K562 (cell line): ENCODE data around the gene SOCS3. TPM values are rescaled to one million over a fixed set of nuclear protein-coding genes. Genes with fewer than 3 reads are reported as not detected.

Source experiments
- ADNP ChIP-seq: fragments of 200-800 bp; sonication (Bioruptor generic); IDR thresholded peaks from 2 replicates; pipeline ENCODE4 v1.6.1; 2016; ENCODE audit warnings: missing genetic modification characterization, missing compliant biosample characterization
- CCAR2 ChIP-seq: fragments of 200-400 bp; formaldehyde crosslinking; IDR thresholded peaks from 2 replicates; pipeline ENCODE4 v1.6.1; 2017; ENCODE audit warnings: mild to moderate bottlenecking, low read depth, low read length
- HEY1 ChIP-seq: fragments of 250-450 bp; sonication (Bioruptor Pico); IDR thresholded peaks from 2 replicates; pipeline ENCODE4 v1.5.0; 2020; ENCODE audit warnings: mild to moderate bottlenecking, moderate library complexity, borderline replicate concordance
- HMBOX1 ChIP-seq: sonication (generic); IDR thresholded peaks from 2 replicates; pipeline ENCODE4 v1.6.1; 2016
- HNRNPLL ChIP-seq: fragments of 200-400 bp; formaldehyde crosslinking; IDR thresholded peaks from 2 replicates; pipeline ENCODE4 v1.6.1; 2017; ENCODE audit warnings: low read length, low read depth, mild to moderate bottlenecking; ENCODE audit not compliant: poor library complexity, severe bottlenecking
- NCOA6 ChIP-seq: fragments of 450-650 bp; IDR thresholded peaks from 2 replicates; pipeline ENCODE4 v1.6.1; 2017; ENCODE audit warnings: mild to moderate bottlenecking
- NFYB ChIP-seq: IDR thresholded peaks from 2 replicates; pipeline ENCODE4 v1.6.1; 2011; ENCODE audit warnings: mild to moderate bottlenecking, moderate library complexity; ENCODE audit not compliant: insufficient read length; ENCODE audit errors: extremely low read depth
- NR3C1 ChIP-seq: sonication (generic); formaldehyde crosslinking; IDR thresholded peaks from 2 replicates; pipeline ENCODE4 v1.8.1; 2022; ENCODE audit warnings: missing genetic modification reagents
- PCBP1 ChIP-seq: fragments of 200-400 bp; formaldehyde crosslinking; IDR thresholded peaks from 2 replicates; pipeline ENCODE4 v1.6.1; 2018; ENCODE audit warnings: mild to moderate bottlenecking, low read depth, low read length; ENCODE audit not compliant: poor library complexity, severe bottlenecking
- PRMT5 ChIP-seq: sonication (generic); formaldehyde crosslinking; IDR thresholded peaks from 2 replicates; pipeline ENCODE4 v1.5.0; 2020; ENCODE audit warnings: missing genetic modification reagents
- PTTG1 ChIP-seq: fragments of 450-650 bp; IDR thresholded peaks from 2 replicates; pipeline ENCODE4 v1.6.1; 2016; ENCODE audit warnings: low read depth, mild to moderate bottlenecking, missing genetic modification characterization, missing compliant biosample characterization
- SETDB1 ChIP-seq: IDR thresholded peaks from one replicate; pipeline ENCODE4 v1.6.1; 2012; ENCODE audit warnings: low read length, control low read depth, inconsistent platforms
- SMAD1 ChIP-seq: fragments of 150-350 bp; IDR thresholded peaks from 2 replicates; pipeline ENCODE4 v1.6.1; 2014; ENCODE audit warnings: low read length, low read depth; ENCODE audit not compliant: partially characterized antibody
- TFAM ChIP-seq: fragments of 250-450 bp; sonication (Bioruptor Pico); conservative IDR thresholded peaks from 2 replicates; pipeline ENCODE4 v1.5.0; 2021; ENCODE audit warnings: mild to moderate bottlenecking, moderate library complexity
- THRAP3 ChIP-seq: fragments of 450-650 bp; IDR thresholded peaks from 2 replicates; pipeline ENCODE4 v1.6.1; 2016; ENCODE audit warnings: mild to moderate bottlenecking, inconsistent platforms, borderline replicate concordance
- ZNF584 ChIP-seq: fragments of 200-800 bp; sonication (Bioruptor generic); IDR thresholded peaks from 2 replicates; pipeline ENCODE4 v1.6.1; 2016; ENCODE audit warnings: low read depth, mild to moderate bottlenecking, missing genetic modification characterization, missing compliant biosample characterization
- ZNF592 ChIP-seq: fragments of 450-650 bp; IDR thresholded peaks from 2 replicates; pipeline ENCODE4 v1.6.1; 2017; ENCODE audit warnings: antibody characterized with exemption, mild to moderate bottlenecking
- ZNF785 ChIP-seq: fragments of 250-450 bp; sonication (Bioruptor Pico); IDR thresholded peaks from 2 replicates; pipeline ENCODE4 v1.4.0; 2020; ENCODE audit warnings: mild to moderate bottlenecking
- ZSCAN32 ChIP-seq: fragments of 450-650 bp; formaldehyde crosslinking; IDR thresholded peaks from 2 replicates; pipeline ENCODE4 v1.4.0; 2020; ENCODE audit warnings: mild to moderate bottlenecking, moderate library complexity
- polyA plus RNA-seq, 8 experiments: library from polyadenylated mRNA; depleted of rRNA in 4 of 8; stranded (reverse) in 5 of 8; unstranded in 3 of 8; fragments of >200 nt; fragmentation: Nextera tagmentation in 2 of 8; fragmentation: Illumina TruSeq in 1 of 8; extraction: Ambion mirVana in 2 of 8; extraction: Trizol in 1 of 8; gene quantifications; 2 replicates each; pipeline versions ENCODE4 v1.2.1 to v1.2.3, GENCODE V29; 2011 to 2014; ENCODE audit warnings: inconsistent platforms in 1 of 8, missing spikeins in 1 of 8
- total RNA-seq, 7 experiments: library from RNA; depleted of rRNA in 6 of 7; stranded (reverse); fragments of >200 nt in 6 of 7; fragmentation: Illumina TruSeq in 2 of 7; extraction: Trizol in 2 of 7; gene quantifications; 2 replicates each; pipeline versions ENCODE4 v1.2.1 to v1.2.3, GENCODE V29; 2011 to 2021; ENCODE audit warnings: low replicate concordance in 1 of 7
- TF ChIP-seq, protein P1 (sequence below): sonication (generic); formaldehyde crosslinking; IDR thresholded peaks from 2 replicates; pipeline ENCODE4 v1.8.0; 2023; ENCODE audit warnings: missing genetic modification reagents, mild to moderate bottlenecking, borderline replicate concordance

SOCS3 gene
- total and polyA plus RNA-seq, 9 of the 15 experiments (the other 6 are each of a cell fraction or from before 2014, with no cell fraction given) = 0.56 to 38.9 (median 13.7) TPM

DNA sequence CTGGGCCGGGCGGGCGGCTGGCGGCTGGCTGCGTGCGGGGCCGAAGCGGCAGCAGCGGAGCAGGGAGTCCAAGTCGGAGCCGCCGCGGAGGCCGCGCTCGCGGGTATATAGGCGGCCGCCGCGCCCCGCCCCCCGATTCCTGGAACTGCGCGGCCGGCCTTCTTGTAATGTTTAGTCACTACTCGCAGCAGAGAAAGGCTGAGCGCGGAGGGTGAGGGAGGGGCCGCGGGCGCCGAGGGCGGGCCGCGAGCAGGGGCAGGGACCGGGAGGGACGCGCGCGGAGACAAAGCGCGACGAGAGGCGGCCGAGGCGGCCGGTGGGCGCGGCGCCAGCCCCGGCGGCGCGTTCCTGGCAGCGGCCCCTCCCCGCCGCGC lies at the start of gene SOCS3 (continued):
- TF ChIP-seq, protein P1, sequence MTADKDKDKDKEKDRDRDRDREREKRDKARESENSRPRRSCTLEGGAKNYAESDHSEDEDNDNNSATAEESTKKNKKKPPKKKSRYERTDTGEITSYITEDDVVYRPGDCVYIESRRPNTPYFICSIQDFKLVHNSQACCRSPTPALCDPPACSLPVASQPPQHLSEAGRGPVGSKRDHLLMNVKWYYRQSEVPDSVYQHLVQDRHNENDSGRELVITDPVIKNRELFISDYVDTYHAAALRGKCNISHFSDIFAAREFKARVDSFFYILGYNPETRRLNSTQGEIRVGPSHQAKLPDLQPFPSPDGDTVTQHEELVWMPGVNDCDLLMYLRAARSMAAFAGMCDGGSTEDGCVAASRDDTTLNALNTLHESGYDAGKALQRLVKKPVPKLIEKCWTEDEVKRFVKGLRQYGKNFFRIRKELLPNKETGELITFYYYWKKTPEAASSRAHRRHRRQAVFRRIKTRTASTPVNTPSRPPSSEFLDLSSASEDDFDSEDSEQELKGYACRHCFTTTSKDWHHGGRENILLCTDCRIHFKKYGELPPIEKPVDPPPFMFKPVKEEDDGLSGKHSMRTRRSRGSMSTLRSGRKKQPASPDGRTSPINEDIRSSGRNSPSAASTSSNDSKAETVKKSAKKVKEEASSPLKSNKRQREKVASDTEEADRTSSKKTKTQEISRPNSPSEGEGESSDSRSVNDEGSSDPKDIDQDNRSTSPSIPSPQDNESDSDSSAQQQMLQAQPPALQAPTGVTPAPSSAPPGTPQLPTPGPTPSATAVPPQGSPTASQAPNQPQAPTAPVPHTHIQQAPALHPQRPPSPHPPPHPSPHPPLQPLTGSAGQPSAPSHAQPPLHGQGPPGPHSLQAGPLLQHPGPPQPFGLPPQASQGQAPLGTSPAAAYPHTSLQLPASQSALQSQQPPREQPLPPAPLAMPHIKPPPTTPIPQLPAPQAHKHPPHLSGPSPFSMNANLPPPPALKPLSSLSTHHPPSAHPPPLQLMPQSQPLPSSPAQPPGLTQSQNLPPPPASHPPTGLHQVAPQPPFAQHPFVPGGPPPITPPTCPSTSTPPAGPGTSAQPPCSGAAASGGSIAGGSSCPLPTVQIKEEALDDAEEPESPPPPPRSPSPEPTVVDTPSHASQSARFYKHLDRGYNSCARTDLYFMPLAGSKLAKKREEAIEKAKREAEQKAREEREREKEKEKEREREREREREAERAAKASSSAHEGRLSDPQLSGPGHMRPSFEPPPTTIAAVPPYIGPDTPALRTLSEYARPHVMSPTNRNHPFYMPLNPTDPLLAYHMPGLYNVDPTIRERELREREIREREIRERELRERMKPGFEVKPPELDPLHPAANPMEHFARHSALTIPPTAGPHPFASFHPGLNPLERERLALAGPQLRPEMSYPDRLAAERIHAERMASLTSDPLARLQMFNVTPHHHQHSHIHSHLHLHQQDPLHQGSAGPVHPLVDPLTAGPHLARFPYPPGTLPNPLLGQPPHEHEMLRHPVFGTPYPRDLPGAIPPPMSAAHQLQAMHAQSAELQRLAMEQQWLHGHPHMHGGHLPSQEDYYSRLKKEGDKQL (CRISPR knock-in tag) = no peak
- TF ChIP-seq CCAR2 = no peak
- TF ChIP-seq HEY1 (CRISPR knock-in tag) = no peak
- no peak for TF ChIP-seq SETDB1
- TF ChIP-seq ZSCAN32 (CRISPR knock-in tag) = no peak
- TF ChIP-seq ZNF592 = 0 out of 2 replicates have a peak, but pooled peaks have one; percentile 30
- no peak for TF ChIP-seq PTTG1
- TF ChIP-seq ADNP (tag) = no peak
- TF ChIP-seq ZNF785 = no peak
- TF ChIP-seq HMBOX1 = no peak
- TF ChIP-seq SMAD1 = peak; percentile 63
- TF ChIP-seq NR3C1 (CRISPR knock-in tag) = no peak
- no peak for TF ChIP-seq PCBP1
- TF ChIP-seq NCOA6 = no peak
- peak; percentile 69 for TF ChIP-seq HNRNPLL
- TF ChIP-seq THRAP3 = no peak
- no peak for TF ChIP-seq PRMT5 (CRISPR knock-in tag)
- TF ChIP-seq NFYB = no peak
- no peak for TF ChIP-seq ZNF584 (CRISPR knock-in tag)
- TF ChIP-seq TFAM (CRISPR knock-in tag) = no peak
